CD4-positive, alpha-beta T cell treated with Interleukin-4 for 1 hour (primary cell): ENCODE results near the gene ELOF1.
"Not testable (repeated sequence)": the region's sequence is repeated elsewhere in the genome, so short reads cannot be mapped to it uniquely, and the experiment has no call there.

Experiments
- DNase-seq, 2 donors: peaks; one replicate each; pipeline ENCODE4 v3.0.0-alpha.2; 2020 to 2022

The ELOF1 gene

DNA sequence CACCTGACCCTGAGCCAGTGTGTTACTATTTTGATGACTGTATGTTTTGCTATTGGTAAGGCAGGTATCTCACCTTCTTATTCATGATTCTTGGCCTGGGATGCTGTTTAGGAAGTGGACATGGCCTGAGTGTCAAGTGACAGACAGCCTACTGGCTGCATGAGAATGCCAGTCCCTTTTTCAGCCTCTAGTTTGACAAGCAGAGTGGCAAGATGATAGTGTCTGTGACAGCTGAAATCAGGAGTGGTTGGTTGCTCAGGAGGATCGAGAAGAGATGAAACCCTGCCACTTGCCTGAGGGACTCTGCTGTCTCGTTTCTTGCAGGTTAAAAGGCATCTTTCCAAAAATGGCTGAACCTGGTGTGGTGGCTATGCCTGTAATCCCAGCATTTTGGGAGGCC is 7.1 kb upstream of the ELOF1 start:
- no peak for DNase-seq

DNA sequence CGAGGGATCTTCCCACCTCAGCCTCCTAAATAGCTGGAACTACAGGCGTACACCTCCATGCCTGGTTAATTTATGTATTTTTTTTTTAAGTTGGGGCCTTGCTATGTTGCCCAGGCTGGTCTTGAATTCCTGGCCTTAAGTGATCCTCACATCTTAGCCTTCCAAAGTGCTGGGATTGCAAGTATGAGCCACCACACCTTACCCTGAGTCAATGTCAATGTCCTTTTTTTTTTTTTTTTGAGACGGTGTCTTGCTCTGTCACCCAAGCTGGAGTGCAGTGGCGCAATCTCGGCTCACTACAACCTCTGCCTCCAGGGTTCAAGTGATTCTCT is 6.6 kb upstream of the ELOF1 start:
- DNase-seq = not testable (repeated sequence)

DNA sequence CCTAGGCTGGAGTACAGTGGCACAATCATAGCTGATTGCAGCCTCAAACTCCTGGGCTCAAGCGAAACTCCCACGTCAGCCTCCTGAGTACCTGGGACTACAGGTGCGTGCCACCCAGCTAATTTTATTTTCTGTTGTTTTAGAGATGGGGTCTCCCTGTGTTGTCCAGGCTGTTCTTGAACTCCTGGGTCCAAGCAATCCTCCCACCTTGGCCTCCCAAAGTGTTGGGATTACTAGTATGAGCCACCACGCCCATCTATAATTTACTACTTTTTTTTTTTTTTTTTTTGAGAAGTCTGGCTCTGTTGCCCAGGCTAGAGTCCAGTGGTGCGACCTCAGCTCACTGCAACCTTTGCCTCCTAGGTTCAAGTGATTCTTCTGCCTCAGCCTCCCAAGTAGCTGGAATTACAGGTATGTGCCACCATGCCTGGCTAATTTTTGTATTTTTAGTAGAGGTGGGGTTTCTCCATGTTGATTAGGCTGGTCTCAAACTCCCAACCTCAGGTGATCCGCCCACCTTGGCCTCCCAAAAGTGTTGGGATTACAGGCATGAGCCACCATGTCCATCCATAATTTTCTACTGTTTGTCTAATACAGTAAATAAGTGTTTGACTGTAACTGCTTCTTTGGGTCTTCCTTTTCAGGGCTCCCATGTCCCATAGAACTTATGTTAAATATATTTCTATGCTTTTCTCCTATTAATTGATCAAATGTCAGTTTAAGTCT is 5.2 kb upstream of the ELOF1 start:
- not testable (repeated sequence) for DNase-seq

- DNase-seq = no peak
Observed at GRCh38 chr19:11563532-11563931, 4.5 kb upstream of the ELOF1 start.

GRCh38 chr19:11560404-11561051 is 1.5 kb upstream of the ELOF1 start:
- DNase-seq = peak; percentile 79 to 82

- DNase-seq = no peak
Observed at GRCh38 chr19:11556634-11557420, 2.2 kb downstream of the ELOF1 start.

- DNase-seq = no peak
Observed at GRCh38 chr19:11555246-11555645, 3.8 kb downstream of the ELOF1 start.

DNA sequence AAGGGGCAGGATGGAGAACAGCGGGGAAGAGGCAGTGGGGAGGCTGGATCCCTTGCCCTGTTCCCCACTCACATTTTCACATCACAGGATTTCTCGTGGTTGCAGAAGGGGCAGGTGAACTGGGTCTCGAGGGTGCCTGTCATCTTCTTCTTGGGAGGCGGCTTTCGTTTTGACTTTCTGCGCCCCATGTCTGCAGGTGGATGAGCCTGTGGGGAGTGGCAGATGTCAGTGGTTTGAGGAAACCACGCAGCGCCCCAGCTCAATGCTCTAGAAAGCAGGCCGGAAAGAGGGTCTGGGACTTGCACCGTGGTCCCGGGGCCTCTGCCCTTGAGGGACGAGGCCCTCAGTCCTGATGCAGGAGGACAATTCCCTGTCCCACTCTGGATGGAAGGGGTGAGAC is 4.9 kb downstream of the ELOF1 start:
- DNase-seq = no peak

- no peak for DNase-seq
Observed at GRCh38 chr19:11552666-11553372, 6.2 kb downstream of the ELOF1 start.

- no peak for DNase-seq
Observed at GRCh38 chr19:11551603-11552235, 7.3 kb downstream of the ELOF1 start.

DNA sequence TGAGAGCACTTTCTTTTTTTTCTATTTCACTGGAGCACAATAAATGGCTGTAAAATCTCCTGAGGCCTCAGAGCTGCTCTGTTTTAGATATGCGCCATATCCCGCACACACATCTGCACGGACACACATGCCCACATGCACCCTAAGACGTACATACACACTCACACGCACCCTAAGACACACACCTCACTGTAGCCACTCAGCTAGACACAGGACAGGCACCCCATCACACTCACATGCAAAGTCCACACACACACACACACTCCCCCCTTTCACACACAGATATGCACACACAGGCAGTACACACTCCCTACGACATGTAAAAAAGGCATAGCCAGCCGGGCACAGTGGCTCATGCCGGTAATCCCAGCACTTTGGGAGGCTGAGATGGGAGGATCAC is 8.8 kb downstream of the ELOF1 start:
- no peak for DNase-seq

- DNase-seq = no peak
Observed at GRCh38 chr19:11549386-11549953, 9.6 kb downstream of the ELOF1 start.

DNA sequence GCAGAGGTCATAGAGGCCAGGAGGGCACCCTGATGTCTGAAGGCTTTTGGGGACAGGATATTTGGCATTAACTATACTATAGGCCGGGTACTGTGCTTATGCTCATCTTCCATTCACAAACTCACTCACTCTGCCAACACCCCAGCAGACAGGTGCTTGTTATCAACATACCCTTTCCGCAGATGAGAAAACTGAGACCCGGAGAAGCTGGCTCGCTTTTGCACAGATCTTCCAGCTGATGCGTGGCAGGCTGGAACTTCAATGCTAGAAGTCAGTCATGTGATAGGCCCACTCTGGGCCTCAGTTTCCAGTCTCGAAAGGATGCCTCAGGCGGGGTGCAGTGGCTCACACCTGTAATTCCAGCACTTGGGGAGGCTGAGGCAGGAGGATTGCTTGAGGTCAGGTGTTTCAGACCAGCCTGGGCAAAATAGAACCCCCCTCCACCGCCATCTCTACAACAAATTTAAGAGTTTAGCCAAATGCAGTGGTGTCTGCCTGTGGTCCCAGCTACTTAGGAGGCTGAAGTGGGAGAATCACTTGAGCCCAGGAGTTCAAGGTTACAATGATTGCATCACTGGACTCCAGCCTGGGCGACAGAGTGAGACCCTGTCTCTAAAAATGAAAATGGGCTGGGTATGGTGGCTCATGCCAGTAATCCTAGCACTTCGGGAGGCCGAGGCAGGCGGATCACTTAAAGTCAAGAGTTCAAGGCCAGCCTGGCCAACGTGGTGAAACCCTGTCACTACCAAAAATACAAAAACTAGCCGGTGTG is 10.9 kb downstream of the ELOF1 start:
- DNase-seq = no peak

DNA sequence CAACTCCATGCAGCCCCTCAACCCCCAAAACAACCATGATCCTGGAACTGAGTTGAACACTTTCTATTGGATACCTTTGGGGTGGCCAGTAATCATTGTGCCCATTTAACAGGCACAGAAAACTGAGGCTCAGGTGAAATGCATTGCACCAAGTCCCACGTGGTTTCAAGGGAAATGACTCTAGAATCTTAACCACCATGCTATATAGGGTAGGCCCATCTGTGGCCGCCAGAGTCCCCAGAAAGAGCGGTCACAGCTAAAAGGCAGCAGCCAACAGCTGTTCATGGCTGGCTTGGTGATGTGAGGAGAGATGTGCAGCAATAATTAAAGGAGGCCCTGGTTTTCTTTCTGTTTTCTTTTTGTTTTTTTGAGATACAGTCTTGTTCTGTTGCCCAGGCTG is 17.8 kb downstream of the ELOF1 start:
- no peak for DNase-seq

DNA sequence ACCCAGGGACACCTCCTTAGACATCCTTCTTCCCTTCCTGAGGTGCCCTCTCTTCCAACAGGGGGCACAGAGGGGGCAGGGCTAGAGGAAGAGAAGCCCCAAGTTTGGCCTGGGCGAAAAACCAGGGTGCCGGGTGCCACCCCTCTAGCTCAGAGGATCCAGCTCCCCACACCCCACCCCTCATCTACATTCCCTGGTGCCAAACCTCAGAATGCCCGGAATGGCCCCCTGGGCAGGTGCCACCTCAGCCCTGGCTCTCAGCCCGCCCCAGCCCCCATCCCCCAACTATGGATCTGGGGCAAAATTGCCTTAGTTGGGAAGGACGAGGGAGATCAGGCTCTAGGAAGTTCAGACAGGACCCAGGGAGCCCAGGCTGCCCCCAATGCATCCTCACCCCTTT is 18.4 kb downstream of the ELOF1 start:
- no peak for DNase-seq

GRCh38 chr19:11539495-11540365 is 19.3 kb downstream of the ELOF1 start:
- no peak for DNase-seq

DNA sequence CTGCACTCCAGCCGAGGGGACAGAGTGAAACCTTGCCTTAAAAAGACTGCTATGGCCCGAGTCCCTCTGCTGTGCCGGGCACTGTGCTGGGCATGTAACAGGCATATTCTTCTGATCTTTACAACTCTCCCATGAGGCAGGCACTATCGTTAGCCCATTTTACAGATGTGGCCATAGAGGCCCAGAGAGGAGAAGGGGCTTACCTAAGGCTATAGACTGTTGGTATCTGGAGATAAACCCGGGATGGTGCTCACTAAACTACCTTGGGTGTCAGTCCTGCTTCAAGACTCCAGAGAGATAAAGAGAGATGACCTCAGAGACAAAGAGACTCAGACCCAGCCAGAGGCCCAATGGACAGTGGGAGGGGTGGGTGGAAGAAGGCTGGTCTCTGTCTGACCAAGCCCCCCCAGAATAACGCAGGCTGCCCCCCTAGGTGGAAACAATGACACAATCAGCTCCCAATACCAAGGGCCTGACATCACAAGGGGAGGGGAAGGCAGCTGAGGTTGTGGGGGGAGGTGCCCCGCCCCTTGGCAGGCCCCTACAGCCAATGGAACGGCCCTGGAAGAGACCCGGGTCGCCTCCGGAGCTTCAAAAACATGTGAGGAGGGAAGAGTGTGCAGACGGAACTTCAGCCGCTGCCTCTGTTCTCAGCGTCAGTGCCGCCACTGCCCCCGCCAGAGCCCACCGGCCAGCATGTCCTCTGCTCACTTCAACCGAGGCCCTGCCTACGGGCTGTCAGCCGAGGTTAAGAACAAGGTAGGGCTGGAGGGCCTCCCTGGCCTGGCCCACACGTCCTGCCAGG is 20.6 kb downstream of the ELOF1 start, which contains the start of gene CNN1:
TSS of gene CNN1 (plus strand) at position 620 of the 805 bp plus-strand sequence. CDS start at position 697, 77 bp downstream.
- no peak for DNase-seq

GRCh38 chr19:11535792-11536595 is 23.0 kb downstream of the ELOF1 start:
- peak; percentile 86 to 87 for DNase-seq

GRCh38 chr19:11534948-11535347 is 24.1 kb downstream of the ELOF1 start:
- DNase-seq = no peak
